K562 (cell line): ENCODE measurements around the gene BNIPL. TPM values are rescaled to one million over a fixed set of nuclear protein-coding genes. Genes with fewer than 3 reads are reported as not detected.

ENCODE experiments used
- ARID4B ChIP-seq: sonication (generic); formaldehyde crosslinking; IDR thresholded peaks from 2 replicates; pipeline ENCODE4 v1.8.0; 2022; ENCODE audit warnings: mild to moderate bottlenecking, missing genetic modification reagents
- GABPB2 ChIP-seq: fragments of 250-450 bp; sonication (Bioruptor Pico); conservative IDR thresholded peaks from 2 replicates; pipeline ENCODE4 v1.5.1; 2021; ENCODE audit warnings: mild to moderate bottlenecking
- HEY1 ChIP-seq: fragments of 250-450 bp; sonication (Bioruptor Pico); IDR thresholded peaks from 2 replicates; pipeline ENCODE4 v1.5.0; 2020; ENCODE audit warnings: mild to moderate bottlenecking, moderate library complexity, borderline replicate concordance
- NCOA2 ChIP-seq, 2 experiments: fragments of 450-650 bp; IDR thresholded peaks; 2 replicates each; pipeline ENCODE4 v1.6.1; 2018; ENCODE audit warnings: mild to moderate bottlenecking in 2 of 2, moderate library complexity in 1 of 2; ENCODE audit not compliant: partially characterized antibody in 2 of 2
- PHF21A ChIP-seq: fragments of 450-650 bp; IDR thresholded peaks from 2 replicates; pipeline ENCODE4 v1.6.1; 2017; ENCODE audit warnings: low read depth, borderline replicate concordance
- PHF8 ChIP-seq: fragments of 200-600 bp; sonication (generic); IDR thresholded peaks from 2 replicates; pipeline ENCODE4 v1.6.1; 2012; ENCODE audit warnings: mixed run types, mild to moderate bottlenecking, inconsistent platforms, low read length, moderate library complexity, borderline replicate concordance
- STAT5A ChIP-seq: IDR thresholded peaks from 2 replicates; pipeline ENCODE4 v1.6.1; 2012; ENCODE audit warnings: low read length, inconsistent platforms, borderline replicate concordance
- THRA ChIP-seq: fragments of 450-650 bp; IDR thresholded peaks from 2 replicates; pipeline ENCODE4 v1.6.1; 2017; ENCODE audit warnings: mild to moderate bottlenecking, moderate library complexity
- ZFP30 ChIP-seq: fragments of 250-450 bp; sonication (Bioruptor Pico); IDR thresholded peaks from 2 replicates; pipeline ENCODE4 v1.8.0; 2022; ENCODE audit warnings: moderate library complexity, mild to moderate bottlenecking, inconsistent platforms, borderline replicate concordance
- ZKSCAN8 ChIP-seq: fragments of 200-800 bp; sonication (Bioruptor generic); IDR thresholded peaks from 2 replicates; pipeline ENCODE4 v1.6.1; 2016; ENCODE audit warnings: missing genetic modification characterization, missing compliant biosample characterization
- ZNF444 ChIP-seq: fragments of 250-450 bp; sonication (Bioruptor Pico); IDR thresholded peaks from 2 replicates; pipeline ENCODE4 v1.4.0; 2020; ENCODE audit warnings: mild to moderate bottlenecking, moderate library complexity
- ZNF695 ChIP-seq: fragments of 450-650 bp; formaldehyde crosslinking; IDR thresholded peaks from 2 replicates; pipeline ENCODE4 v1.4.0; 2020; ENCODE audit warnings: mild to moderate bottlenecking, moderate library complexity
- ZNF76 ChIP-seq: fragments of 250-450 bp; sonication (Bioruptor Pico); IDR thresholded peaks from 2 replicates; pipeline ENCODE4 v1.4.0; 2020; ENCODE audit warnings: mild to moderate bottlenecking, moderate library complexity, borderline replicate concordance
- ZNF785 ChIP-seq: fragments of 250-450 bp; sonication (Bioruptor Pico); IDR thresholded peaks from 2 replicates; pipeline ENCODE4 v1.4.0; 2020; ENCODE audit warnings: mild to moderate bottlenecking
- ZNF830 ChIP-seq: fragments of 250-450 bp; sonication (Bioruptor Pico); IDR thresholded peaks from 2 replicates; pipeline ENCODE4 v1.5.0; 2021; ENCODE audit warnings: mild to moderate bottlenecking
- polyA plus RNA-seq, 8 experiments: library from polyadenylated mRNA; depleted of rRNA in 4 of 8; stranded (reverse) in 5 of 8; unstranded in 3 of 8; fragments of >200 nt; fragmentation: Nextera tagmentation in 2 of 8; fragmentation: Illumina TruSeq in 1 of 8; extraction: Ambion mirVana in 2 of 8; extraction: Trizol in 1 of 8; gene quantifications; 2 replicates each; pipeline versions ENCODE4 v1.2.1 to v1.2.3, GENCODE V29; 2011 to 2014; ENCODE audit warnings: inconsistent platforms in 1 of 8, missing spikeins in 1 of 8
- total RNA-seq, 7 experiments: library from RNA; depleted of rRNA in 6 of 7; stranded (reverse); fragments of >200 nt in 6 of 7; fragmentation: Illumina TruSeq in 2 of 7; extraction: Trizol in 2 of 7; gene quantifications; 2 replicates each; pipeline versions ENCODE4 v1.2.1 to v1.2.3, GENCODE V29; 2011 to 2021; ENCODE audit warnings: low replicate concordance in 1 of 7

The BNIPL gene
- total and polyA plus RNA-seq, 9 of the 15 experiments (the other 6 are each of a cell fraction or from before 2014, with no cell fraction given), result 0.08 to 1.4 (median 0.68) TPM

GRCh38 chr1:151070474-151071276, 34.3 kb downstream of the BNIPL start, which contains the start of gene GABPB2 (continued):
- peak; percentile 71 for TF ChIP-seq PHF8
- no peak for TF ChIP-seq THRA
- TF ChIP-seq STAT5A, result peak; percentile 43; the same call in 1 of the 2 replicates
- TF ChIP-seq ZNF76 (CRISPR knock-in tag), result 0 out of 2 replicates have a peak, but pooled peaks have one; percentile 74
- TF ChIP-seq ZFP30 (CRISPR knock-in tag), result no peak
- no peak for TF ChIP-seq NCOA2 (IDR thresholded peaks at IDR 0.05; ENCODE audit: partially characterized antibody in 2 of 2)
- no peak for TF ChIP-seq ZNF695
- no peak for TF ChIP-seq ZNF785
- TF ChIP-seq PHF21A, result peak; percentile 92
- no peak for TF ChIP-seq ZKSCAN8
- TF ChIP-seq ZNF444 (CRISPR knock-in tag), result no peak
- TF ChIP-seq GABPB2 (CRISPR knock-in tag), result no peak
- no peak; the same call in 1 of the 2 replicates for TF ChIP-seq HEY1 (CRISPR knock-in tag)
- no peak for TF ChIP-seq ZNF830 (CRISPR knock-in tag)
- peak; percentile 90 for TF ChIP-seq ARID4B (CRISPR knock-in tag)
